CD4-positive, alpha-beta T cell treated with Interleukin-1 beta for 1 hour (primary cell): ENCODE data around the gene CENPN.

Experiments
- DNase-seq, 2 donors: peaks; one replicate each; pipeline ENCODE4 v3.0.0-alpha.2; 2020 to 2022

Gene CENPN

DNA sequence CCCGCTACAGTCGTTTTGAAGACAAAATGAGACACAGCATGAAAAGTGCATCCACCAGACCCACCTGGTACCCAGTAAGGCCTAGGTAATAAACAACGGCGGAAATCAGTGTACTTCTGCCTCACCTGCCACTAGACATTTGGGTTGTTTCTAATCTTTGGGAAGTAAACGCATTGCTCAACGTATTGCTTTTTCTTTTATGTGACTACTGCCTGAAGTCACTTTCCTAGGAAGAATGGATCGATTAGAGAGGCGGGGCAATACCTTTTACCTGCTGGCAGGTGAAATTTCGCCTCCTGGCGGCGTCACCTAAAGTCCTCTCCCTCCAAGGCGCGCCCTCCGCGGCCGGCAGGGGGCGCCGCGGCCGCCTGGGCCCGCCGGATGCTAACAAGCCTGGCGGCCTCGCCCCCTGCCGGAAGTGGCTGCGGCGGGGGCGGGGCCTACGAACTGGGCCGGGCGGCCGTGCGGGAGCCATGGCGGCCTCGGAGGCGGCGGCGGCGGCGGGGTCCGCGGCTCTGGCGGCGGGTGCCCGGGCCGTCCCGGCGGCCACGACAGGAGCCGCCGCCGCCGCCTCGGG, 28.5 kb downstream of the CENPN start, which contains the start of gene ATMIN:
ATMIN (plus strand) TSS at position 445 of the 577 bp plus-strand sequence; CDS start at position 474, 29 bp downstream.
- DNase-seq, result peak; percentile 89 to 91

GRCh38 chr16:81035975-81036750, 29.1 kb downstream of the CENPN start:
- peak; percentile 52 to 61 for DNase-seq

DNA sequence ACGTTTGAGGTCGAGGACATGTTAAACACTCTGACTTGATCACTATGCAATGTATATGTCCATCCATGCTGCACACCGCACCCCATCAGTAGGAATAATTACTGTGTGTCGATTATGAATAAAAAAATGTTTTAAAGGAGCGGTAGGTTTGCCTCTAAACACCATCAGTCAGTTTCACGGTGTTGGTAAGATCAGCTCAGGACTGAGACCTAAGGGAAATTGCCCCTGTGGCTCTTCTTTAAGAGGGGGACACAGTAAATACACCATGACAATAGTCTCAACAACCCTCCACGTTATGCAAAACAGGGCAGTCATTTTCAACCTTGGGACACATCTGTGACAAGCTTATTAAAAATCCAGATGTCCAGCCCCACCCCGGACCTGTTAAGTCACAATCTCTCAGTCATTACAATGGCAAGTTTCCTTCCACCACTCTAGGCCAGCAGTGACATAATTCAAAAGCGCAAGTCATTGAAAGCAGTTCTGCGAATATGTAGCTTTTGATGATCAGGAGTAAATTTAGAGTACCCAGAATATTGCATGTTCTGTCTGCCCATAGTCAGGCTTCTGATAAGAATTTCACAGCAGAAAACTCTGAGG, 29.8 kb downstream of the CENPN start:
- DNase-seq, result no peak

- DNase-seq, result no peak
These were observed 33.1 kb downstream of the CENPN start for GRCh38 chr16:81040131-81040530.

DNA sequence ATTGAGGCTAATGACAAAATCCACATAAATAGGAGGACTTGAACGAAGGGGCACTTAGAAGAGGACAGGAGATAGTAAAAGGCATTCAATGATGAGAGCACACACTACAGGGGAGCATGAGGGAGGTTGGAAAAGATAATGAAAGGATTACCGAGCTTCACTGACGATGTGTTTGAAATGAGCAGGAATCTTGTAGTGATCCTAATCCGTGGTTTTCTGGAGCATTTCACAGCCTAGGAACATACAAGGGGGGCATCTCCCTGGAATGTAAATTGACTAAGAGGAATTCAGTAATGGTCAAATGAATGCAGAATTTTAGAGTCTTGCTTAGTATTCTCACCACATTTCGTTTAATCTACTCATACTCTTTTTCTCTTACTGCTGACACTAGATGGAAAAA, 33.8 kb downstream of the CENPN start:
- DNase-seq, result no peak

GRCh38 chr16:81041696-81042095, 34.7 kb downstream of the CENPN start:
- no peak for DNase-seq

DNA sequence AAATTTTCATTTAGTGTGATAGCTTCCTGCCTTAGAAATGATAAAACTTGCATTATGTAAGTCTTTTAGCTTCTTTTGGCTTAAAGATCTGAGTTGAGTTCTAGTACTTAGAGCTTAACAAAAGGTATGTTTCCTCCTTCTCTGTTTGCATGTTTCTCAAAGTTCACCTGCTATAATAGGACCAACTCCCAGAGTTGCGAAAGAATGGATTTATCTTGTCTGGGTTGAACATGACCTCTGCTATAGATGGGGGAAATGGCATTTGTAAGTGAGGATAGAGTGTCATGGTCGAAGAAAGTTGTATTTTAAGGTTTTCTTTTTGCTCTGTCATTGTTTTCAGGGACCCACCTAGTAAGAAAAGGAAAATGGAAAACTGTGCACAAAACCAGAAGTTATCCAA, 35.8 kb downstream of the CENPN start:
- no peak for DNase-seq

DNA sequence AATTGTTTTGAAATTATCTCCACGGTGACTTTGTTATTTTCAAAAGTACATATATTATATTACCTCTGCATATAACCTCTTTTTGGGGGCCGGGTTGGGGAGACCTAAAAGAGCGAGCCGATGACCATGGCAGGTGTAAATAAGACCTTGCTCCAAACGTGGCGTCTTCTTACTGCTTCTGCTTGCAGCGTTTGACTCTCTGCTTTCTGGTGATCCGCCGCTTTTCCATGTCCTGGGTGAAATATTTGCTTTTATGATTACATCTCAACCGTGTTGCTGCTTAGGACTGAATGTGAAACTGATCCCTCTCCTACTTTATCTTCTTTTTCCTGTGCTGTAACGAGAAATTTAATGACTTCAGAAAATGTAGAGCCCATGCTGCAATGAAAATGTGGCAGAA, 46.7 kb downstream of the CENPN start:
- DNase-seq, result no peak

DNA sequence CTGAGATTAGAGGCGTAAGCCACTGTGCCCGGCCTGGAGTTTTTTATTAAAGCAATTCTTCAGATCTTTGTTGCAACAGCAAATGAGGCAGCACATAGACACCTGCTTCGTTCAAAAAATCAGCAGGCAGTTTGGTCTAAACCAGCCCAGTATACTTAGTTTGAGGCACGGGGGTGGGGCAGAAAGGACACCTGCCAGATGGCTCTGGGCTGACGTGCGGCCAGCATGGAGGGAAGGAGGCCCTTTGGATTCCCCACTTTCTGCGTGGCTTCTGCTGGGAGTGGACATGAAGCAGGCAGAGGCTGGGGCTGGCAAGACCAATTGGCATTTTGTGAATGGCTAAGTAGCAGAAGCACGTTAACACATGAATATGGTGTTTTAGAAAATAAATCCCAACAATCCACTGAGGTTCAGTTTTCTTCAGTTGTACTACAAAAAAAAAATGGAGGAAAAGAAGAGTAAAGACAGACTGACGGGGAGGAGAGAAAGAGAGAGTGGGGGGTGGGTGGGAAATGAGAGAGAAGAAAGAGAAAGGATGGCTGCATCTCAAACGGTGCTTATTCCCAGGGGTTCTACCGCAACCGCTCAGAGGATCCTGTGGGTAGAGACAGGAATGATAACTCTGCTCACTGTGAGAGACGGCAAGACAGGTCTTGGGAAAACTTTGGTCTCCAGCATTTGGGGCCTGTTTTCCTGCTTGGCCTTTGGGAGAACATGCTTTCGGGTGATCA, 53.7 kb downstream of the CENPN start:
- DNase-seq, result no peak

- no peak for DNase-seq
These were observed 54.3 kb downstream of the CENPN start for GRCh38 chr16:81061307-81061640.

- DNase-seq, result no peak
These were observed 55.0 kb downstream of the CENPN start for GRCh38 chr16:81061871-81062608.

DNA sequence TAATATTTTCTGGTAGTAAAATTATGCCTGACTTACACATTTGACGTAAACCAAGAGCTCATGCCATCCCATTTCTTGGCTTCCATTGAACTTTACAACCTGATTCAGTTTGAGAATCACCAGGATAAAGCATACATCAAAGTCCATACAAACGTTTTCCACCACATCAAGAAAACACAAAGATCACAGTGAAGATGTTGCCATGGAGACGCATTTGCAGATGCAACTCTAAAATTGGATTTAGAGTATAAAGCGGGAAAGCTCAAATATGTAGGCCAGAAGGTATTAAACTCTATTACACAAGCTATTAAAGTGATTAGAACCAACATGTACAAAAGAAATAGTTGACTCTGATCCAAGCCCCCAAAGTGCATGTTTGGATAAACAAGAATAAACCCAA, 59.7 kb downstream of the CENPN start:
- no peak for DNase-seq

GRCh38 chr16:81067166-81067565, 60.2 kb downstream of the CENPN start:
- DNase-seq, result no peak

DNA sequence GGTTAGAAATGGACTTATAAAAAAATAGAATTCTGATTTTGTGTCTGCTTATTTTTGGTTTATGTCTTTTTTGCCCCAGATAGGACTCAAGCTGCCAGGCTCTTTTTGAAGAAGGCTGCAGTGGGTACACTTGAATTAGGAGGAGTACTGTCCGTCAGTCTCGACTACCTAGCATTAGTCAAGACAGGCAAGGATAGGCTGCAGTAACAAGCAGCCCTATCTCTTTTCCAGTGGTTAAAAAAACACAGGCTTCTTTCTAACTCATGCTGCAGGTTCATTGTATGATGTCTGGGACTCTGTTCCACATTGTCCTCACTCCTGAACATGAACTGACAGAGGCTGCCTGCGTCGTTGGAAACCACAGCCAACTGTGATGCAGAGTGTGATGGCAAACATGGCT, 62.0 kb downstream of the CENPN start:
- no peak for DNase-seq

DNA sequence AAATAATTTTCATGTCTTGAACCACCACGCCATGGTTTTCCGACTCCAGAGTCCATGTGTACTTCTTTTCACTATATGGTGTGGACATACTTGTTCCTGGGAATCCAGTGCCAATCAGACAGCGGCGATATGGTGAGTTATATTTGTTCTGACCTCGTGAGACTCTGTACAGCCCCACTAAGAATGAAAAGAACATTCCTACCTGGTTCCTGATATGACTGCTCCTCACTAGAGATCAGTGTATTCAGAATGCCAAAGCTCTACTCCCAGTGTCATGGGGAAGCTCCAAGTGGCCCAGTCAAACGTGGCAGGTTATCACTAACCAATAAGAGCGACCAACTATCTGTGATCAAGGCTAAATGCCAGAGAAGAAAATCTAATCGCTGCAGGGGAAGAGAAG, 64.0 kb downstream of the CENPN start:
- DNase-seq, result no peak

- DNase-seq, result no peak
These were observed 64.8 kb downstream of the CENPN start for GRCh38 chr16:81071805-81072204.

- DNase-seq, result no peak
These were observed 66.7 kb downstream of the CENPN start for GRCh38 chr16:81073560-81074330.

DNA sequence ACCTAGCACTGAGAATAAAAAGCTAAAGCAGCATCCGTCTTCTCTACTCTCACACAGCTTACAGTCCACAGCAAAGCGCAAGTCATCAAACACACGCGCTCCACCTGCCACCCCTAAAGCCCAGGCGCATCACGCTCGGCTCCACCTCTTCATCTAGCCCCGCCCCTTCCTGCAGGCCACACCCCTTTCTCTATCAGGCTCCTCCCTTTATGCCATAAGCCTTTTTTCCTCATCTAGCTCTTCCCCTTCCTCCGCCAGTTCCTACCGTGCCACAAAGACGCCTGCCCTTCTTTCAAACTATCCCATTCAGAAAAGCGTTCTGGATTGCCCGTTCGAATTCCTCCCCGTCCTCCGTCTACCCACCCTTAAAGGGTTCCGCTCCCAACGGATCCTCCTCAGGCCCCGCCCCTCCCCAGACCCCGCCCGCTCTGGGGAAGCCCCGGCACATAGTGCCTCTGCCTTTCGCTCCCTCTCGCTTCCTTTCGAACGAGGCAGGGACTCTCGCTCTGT, 69.6 kb downstream of the CENPN start:
- peak; percentile 90 to 94 for DNase-seq

DNA sequence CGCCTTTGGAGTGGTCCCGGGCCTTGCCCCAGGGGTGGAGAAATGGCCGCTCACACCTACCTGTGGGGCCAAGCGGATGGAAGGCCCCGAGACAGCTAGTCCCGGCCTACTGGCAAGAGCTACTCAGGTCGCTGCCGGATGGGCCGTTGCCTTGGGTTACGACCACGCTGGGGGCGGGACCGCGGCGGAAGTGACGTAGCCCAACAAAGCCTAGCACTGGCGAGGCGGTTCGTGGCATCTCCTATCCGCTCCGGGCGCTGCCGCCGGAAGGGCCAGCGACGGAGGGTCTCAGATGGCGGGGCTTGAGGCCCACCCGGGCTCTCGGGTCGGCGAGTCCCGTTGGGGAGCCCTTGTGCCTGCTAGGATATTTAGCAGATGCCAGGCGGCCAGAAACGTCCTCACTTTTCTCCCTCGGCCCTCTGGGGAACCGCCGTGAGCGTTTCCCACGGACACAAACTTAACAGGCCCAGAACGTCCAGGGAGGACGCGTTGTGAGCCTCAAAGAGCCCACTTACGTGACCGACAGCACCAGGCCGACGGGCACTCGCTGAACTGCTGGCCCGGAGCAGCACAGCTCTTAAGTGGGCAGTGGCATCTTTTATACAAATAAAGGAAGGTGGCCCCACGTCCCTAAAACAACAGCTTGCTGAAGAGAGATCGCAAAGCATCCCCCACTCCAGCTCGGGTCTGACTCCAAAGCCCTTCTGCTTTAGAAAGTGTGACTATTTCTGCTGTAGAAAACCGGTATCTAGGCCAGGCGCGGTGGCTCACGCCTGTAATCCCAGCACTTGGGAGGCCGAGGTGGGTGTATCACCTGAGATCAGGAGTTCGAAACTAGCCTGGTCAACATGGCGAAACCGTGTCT, 70.3 kb downstream of the CENPN start, which contains the start of gene C16orf46:
C16orf46 (minus strand) TSS at position 163 of the 865 bp plus-strand sequence. CDS start 13,283 bp downstream, outside the sequence.
- peak; percentile 96 for DNase-seq

GRCh38 chr16:81080233-81080632, 73.2 kb downstream of the CENPN start:
- DNase-seq, result no peak

- no peak for DNase-seq
These were observed 74.0 kb downstream of the CENPN start for GRCh38 chr16:81081014-81081413.
